Activated naive CD4-positive, alpha-beta T cell (primary cell): ENCODE measurements around the gene OSGEP.

Source experiments
- DNase-seq, 4 experiments: peaks; one replicate each; lab custom pipeline; 2025; lab: John Stamatoyannopoulos, UW

Gene OSGEP

GRCh38 chr14:20397511-20397910, 57.1 kb downstream of the OSGEP start:
- no peak for DNase-seq
